COLO668 (cell line): ENCODE data around the gene GKN2.
"Not testable (repeated sequence)": the region's sequence is repeated elsewhere in the genome, so short reads cannot be mapped to it uniquely, and the experiment has no call there.

Experiments used
- DNase-seq: peaks from one replicate; lab custom pipeline; 2025; ENCODE audit not compliant: unreplicated experiment; lab: John Stamatoyannopoulos, UW

The GKN2 gene

GRCh38 chr2:68900496-68901198, 52.0 kb downstream of the GKN2 start:
- no peak for DNase-seq

GRCh38 chr2:68895981-68896380, 56.7 kb downstream of the GKN2 start:
- DNase-seq = not testable (repeated sequence)
